HepG2 (cell line): ENCODE results near the gene PAXIP1.

ENCODE experiments used
- FOSL1 ChIP-seq: sonication (generic); formaldehyde crosslinking; IDR thresholded peaks from 2 replicates; pipeline ENCODE4 v1.9.0; 2021; ENCODE audit warnings: missing genetic modification reagents, borderline replicate concordance
- KAT2B ChIP-seq: fragments of 150-350 bp; IDR thresholded peaks from 2 replicates; pipeline ENCODE4 v1.6.1; 2014; ENCODE audit warnings: low read depth, low read length, borderline replicate concordance
- TF ChIP-seq, protein P1 (sequence below): sonication (generic); formaldehyde crosslinking; IDR thresholded peaks from 2 replicates; pipeline ENCODE4 v1.5.0; 2020; ENCODE audit warnings: mild to moderate bottlenecking, missing genetic modification reagents, moderate library complexity

DNA sequence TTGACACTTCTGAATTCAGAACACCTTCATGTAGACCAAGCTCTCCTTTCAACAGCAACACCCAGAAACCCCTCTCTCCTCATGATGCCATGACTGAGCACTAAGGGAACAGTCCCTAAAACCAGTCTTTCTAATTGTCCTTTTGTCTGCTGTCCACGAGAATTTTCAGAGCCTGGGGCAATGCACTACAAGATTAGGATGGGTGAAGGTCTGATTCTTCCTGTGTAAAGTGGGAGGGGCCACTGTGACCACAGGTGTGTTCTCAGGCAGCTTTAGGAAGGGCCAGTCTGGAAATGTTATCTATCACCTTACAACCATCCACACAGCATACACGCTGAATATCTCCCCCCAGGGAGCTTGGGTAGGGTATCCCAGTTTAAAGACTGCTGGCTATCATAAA is 7.9 kb downstream of the PAXIP1 start:
- no peak for TF ChIP-seq KAT2B
- TF ChIP-seq, protein P1, sequence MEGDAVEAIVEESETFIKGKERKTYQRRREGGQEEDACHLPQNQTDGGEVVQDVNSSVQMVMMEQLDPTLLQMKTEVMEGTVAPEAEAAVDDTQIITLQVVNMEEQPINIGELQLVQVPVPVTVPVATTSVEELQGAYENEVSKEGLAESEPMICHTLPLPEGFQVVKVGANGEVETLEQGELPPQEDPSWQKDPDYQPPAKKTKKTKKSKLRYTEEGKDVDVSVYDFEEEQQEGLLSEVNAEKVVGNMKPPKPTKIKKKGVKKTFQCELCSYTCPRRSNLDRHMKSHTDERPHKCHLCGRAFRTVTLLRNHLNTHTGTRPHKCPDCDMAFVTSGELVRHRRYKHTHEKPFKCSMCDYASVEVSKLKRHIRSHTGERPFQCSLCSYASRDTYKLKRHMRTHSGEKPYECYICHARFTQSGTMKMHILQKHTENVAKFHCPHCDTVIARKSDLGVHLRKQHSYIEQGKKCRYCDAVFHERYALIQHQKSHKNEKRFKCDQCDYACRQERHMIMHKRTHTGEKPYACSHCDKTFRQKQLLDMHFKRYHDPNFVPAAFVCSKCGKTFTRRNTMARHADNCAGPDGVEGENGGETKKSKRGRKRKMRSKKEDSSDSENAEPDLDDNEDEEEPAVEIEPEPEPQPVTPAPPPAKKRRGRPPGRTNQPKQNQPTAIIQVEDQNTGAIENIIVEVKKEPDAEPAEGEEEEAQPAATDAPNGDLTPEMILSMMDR = no peak
- no peak for TF ChIP-seq FOSL1 (CRISPR knock-in tag)
